Osteoblast (primary cell): Measurements from ENCODE around the gene SYT2. TPM values are rescaled to one million over a fixed set of nuclear protein-coding genes. Genes with fewer than 3 reads are reported as not detected.
A peak's percentile ranks its signal among the peaks of the same experiment; 100 is the strongest.

Experiments used
- DNase-seq: peaks from one replicate; pipeline ENCODE4 v3.0.0; 2011; ENCODE audit warnings: low spot score, mixed read lengths; ENCODE audit not compliant: insufficient read length; ENCODE audit errors: missing footprints
- H2AFZ ChIP-seq: 2 replicates; pipeline ENCODE4 v1.6.0; 2011; ENCODE audit warnings: mild to moderate bottlenecking, low read length
- H3K27ac ChIP-seq: 2 replicates; pipeline ENCODE4 v1.5.1; 2011; ENCODE audit warnings: mild to moderate bottlenecking, low read depth, low read length, moderate library complexity
- H3K27me3 ChIP-seq: 2 replicates; pipeline ENCODE4 v1.6.0; 2012; ENCODE audit warnings: mild to moderate bottlenecking, control low read depth, inconsistent platforms, low read length, moderate library complexity; ENCODE audit not compliant: insufficient read depth
- H3K36me3 ChIP-seq: 2 replicates; pipeline ENCODE4 v1.5.1; 2011; ENCODE audit warnings: mild to moderate bottlenecking, low read length, control low read depth, moderate library complexity; ENCODE audit not compliant: insufficient read depth
- H3K4me1 ChIP-seq: 2 replicates; pipeline ENCODE4 v1.5.1; 2011; ENCODE audit warnings: mild to moderate bottlenecking, low read length, control low read depth, moderate library complexity; ENCODE audit not compliant: insufficient read depth
- H3K4me2 ChIP-seq: 2 replicates; pipeline ENCODE4 v1.6.0; 2011; ENCODE audit warnings: mild to moderate bottlenecking, low read length; ENCODE audit not compliant: insufficient read depth
- H3K4me3 ChIP-seq: fragments of 200-600 bp; sonication (generic); 3 replicates; pipeline ENCODE4 v1.5.1; 2012; ENCODE audit warnings: mild to moderate bottlenecking, low read length, inconsistent platforms; ENCODE audit not compliant: insufficient read depth
- H3K79me2 ChIP-seq: 2 replicates; pipeline ENCODE4 v1.6.0; 2012; ENCODE audit warnings: mild to moderate bottlenecking, low read length, control low read depth, inconsistent platforms; ENCODE audit not compliant: insufficient read depth
- H3K9me3 ChIP-seq: 2 replicates; pipeline ENCODE4 v1.5.1; 2011; ENCODE audit warnings: low read depth, low read length, control low read depth
- H4K20me1 ChIP-seq: 2 replicates; pipeline ENCODE4 v1.6.0; 2012; ENCODE audit warnings: mild to moderate bottlenecking, low read length, control low read depth; ENCODE audit not compliant: insufficient read depth
- total RNA-seq: library from RNA; depleted of rRNA; stranded (reverse); fragments of >200 nt; gene quantifications from 2 replicates; pipeline ENCODE4 v1.2.3, GENCODE V29; 2012
- TF ChIP-seq, protein P1 (sequence below): IDR thresholded peaks from 2 replicates; pipeline ENCODE4 v1.5.1; 2011; ENCODE audit warnings: mild to moderate bottlenecking, low read depth, low read length, moderate library complexity; ENCODE audit errors: extremely low read depth

The SYT2 gene
- total RNA-seq, 1 donor: not detected

DNA sequence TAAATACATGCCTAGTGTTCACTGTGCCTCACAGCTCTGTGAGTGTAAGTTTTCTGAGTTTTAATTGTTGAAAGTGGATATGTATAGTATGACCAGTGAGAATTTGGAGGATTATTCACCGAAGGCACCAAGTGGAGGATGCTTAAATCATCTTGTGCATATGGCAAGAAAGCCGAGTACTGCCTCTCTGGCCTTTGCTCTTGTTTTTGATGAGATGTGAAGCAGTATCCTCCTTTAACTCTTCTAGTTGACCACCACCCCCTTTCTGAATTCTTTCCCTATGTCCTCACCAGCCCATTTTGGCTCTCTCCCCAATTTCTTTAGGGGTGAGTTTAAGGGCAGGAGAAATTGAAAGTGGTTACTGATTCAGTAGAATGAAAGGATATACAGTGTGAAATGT is 130.4 kb downstream of the SYT2 start:
- no peaks in the 10 kb centered on the region for H3K9me3 ChIP-seq
- peak; percentile 86 for DNase-seq
- TF ChIP-seq, protein P1, sequence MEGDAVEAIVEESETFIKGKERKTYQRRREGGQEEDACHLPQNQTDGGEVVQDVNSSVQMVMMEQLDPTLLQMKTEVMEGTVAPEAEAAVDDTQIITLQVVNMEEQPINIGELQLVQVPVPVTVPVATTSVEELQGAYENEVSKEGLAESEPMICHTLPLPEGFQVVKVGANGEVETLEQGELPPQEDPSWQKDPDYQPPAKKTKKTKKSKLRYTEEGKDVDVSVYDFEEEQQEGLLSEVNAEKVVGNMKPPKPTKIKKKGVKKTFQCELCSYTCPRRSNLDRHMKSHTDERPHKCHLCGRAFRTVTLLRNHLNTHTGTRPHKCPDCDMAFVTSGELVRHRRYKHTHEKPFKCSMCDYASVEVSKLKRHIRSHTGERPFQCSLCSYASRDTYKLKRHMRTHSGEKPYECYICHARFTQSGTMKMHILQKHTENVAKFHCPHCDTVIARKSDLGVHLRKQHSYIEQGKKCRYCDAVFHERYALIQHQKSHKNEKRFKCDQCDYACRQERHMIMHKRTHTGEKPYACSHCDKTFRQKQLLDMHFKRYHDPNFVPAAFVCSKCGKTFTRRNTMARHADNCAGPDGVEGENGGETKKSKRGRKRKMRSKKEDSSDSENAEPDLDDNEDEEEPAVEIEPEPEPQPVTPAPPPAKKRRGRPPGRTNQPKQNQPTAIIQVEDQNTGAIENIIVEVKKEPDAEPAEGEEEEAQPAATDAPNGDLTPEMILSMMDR: no peak
- H3K79me2 ChIP-seq: no peaks in the 10 kb centered on the region
- H4K20me1 ChIP-seq: no peaks in the 10 kb centered on the region
- H3K4me3 ChIP-seq: peak overlapping the region; percentile 6
- peak overlapping the region; percentile 57 for H3K4me2 ChIP-seq
- peak overlapping the region; percentile 83 for H3K27ac ChIP-seq
- H3K4me1 ChIP-seq: peaks cover 55% of the 10 kb centered on the region
- no peak overlapping the region for H2AFZ ChIP-seq
- H3K27me3 ChIP-seq: no peaks in the 10 kb centered on the region
- peaks cover 4% of the 10 kb centered on the region for H3K36me3 ChIP-seq

- H3K27ac ChIP-seq: no peak overlapping the region
- peaks cover 55% of the 10 kb centered on the region for H3K4me1 ChIP-seq
- DNase-seq: no peak
These were observed 131.7 kb downstream of the SYT2 start for GRCh38 chr1:202578565-202578964.

GRCh38 chr1:202578001-202578504 is 132.2 kb downstream of the SYT2 start:
- no peak for DNase-seq
- Histone ChIP-seq H3K4me1 (peaks cover 55% of the 10 kb centered on the region), H2AFZ (no peak overlapping the region), H3K27ac (no peak overlapping the region), H3K4me3 (no peak overlapping the region), H3K79me2 (no peaks in the 10 kb centered on the region), H3K4me2 (no peak overlapping the region), H3K36me3 (peaks cover 4% of the 10 kb centered on the region), H4K20me1 (no peaks in the 10 kb centered on the region), H3K27me3 (no peaks in the 10 kb centered on the region), H3K9me3 (no peaks in the 10 kb centered on the region)
- TF ChIP-seq, protein P1: no peak

More at GRCh38 chr1:202578565-202578964, 131.7 kb downstream of the SYT2 start:
- H4K20me1 ChIP-seq: no peaks in the 10 kb centered on the region
- H3K79me2 ChIP-seq: no peaks in the 10 kb centered on the region
- TF ChIP-seq, protein P1: no peak
- H3K36me3 ChIP-seq: peaks cover 4% of the 10 kb centered on the region
- no peak overlapping the region for H3K4me3 ChIP-seq
- no peaks in the 10 kb centered on the region for H3K27me3 ChIP-seq
- H3K4me2 ChIP-seq: no peak overlapping the region
- no peak overlapping the region for H2AFZ ChIP-seq
- no peaks in the 10 kb centered on the region for H3K9me3 ChIP-seq

- H3K4me2 ChIP-seq: peak overlapping the region; percentile 60
These were observed 132.9 kb downstream of the SYT2 start for GRCh38 chr1:202577381-202577780.

More at GRCh38 chr1:202577381-202577780, 132.9 kb downstream of the SYT2 start:
- peaks cover 55% of the 10 kb centered on the region for H3K4me1 ChIP-seq
- no peak overlapping the region for H3K4me3 ChIP-seq
- H3K36me3 ChIP-seq: peaks cover 4% of the 10 kb centered on the region
- TF ChIP-seq, protein P1: no peak
- DNase-seq: peak; percentile 54
- no peaks in the 10 kb centered on the region for H3K27me3 ChIP-seq
- no peaks in the 10 kb centered on the region for H4K20me1 ChIP-seq
- peak overlapping the region; percentile 6 for H3K27ac ChIP-seq
- H2AFZ ChIP-seq: no peak overlapping the region
- no peaks in the 10 kb centered on the region for H3K9me3 ChIP-seq
- H3K79me2 ChIP-seq: no peaks in the 10 kb centered on the region
